B cell (primary cell): ENCODE data around the gene HOXB3.

Source experiments
- CTCF ChIP-seq: fragments of 200-600 bp; IDR thresholded peaks from one replicate; pipeline ENCODE4 v1.8.0; 2022; ENCODE audit warnings: antibody characterized with exemption, mild to moderate bottlenecking
- EZH2 ChIP-seq: IDR thresholded peaks from 2 replicates; pipeline ENCODE4 v1.6.1; 2012; ENCODE audit warnings: borderline replicate concordance, low read depth, mild to moderate bottlenecking, moderate library complexity, low read length; ENCODE audit not compliant: insufficient read depth, poor library complexity, severe bottlenecking

DNA sequence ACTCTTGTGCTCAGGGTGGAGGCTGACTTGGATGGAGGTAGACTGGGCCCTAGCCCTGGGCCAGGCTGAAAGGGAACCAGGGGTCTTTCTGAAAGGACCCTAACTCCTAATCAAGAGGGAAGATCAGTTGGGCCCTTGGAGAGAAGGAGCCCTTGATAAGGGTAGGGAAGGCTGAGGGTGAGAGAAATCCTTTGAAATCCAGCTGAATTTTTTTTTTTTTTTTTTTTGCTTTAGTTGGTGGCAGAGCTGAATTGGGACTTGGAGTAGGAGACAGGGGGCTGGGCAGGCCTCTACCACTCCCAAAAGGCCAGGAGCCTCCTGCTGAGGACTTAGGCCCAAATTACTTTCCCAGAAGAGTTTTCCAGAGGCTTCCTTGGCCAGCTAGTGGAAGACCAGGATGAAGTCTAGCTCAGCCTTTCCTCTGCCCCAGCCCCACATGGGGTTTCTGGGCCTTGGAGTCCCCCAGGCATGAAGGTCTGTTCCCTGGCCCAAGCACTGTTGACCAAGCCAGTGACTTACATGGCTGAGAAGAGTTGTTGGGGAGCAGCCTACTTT lies 643 bp upstream of the HOXB3 start:
- no peak for TF ChIP-seq CTCF
- no peak for TF ChIP-seq EZH2
